ENCODE data around the gene STK31. TPM values are rescaled to one million over a fixed set of nuclear protein-coding genes. Genes with fewer than 3 reads are reported as not detected.
A peak's percentile ranks its signal among the peaks of the same experiment; 100 is the strongest.
"Not testable (repeated sequence)": the region's sequence is repeated elsewhere in the genome, so short reads cannot be mapped to it uniquely, and the experiment has no call there.

The STK31 gene
- total and polyA plus RNA-seq, 11 donors = 0.11 to 0.84 (median 0.20) TPM; not detected in 5

GRCh38 chr7:23804707-23805106, 94.7 kb downstream of the STK31 start:
- ATAC-seq (no peak), DNase-seq (no peak)
- intact Hi-C loops (cut with DNase I) = no loop called here
- Histone ChIP-seq H3K9me3 (peaks cover 0 to 8% (median 2%) of the 10 kb centered on the region in 12 donors), H3K36me3 (no peaks in the 10 kb centered on the region), H3K27me3 (peaks cover 0 to 7% (median 0%) of the 10 kb centered on the region in 9 donors), H3K27ac (no peak overlapping the region), H3K4me1 (no peaks in the 10 kb centered on the region), H3K4me3 (no peak overlapping the region)
- TF ChIP-seq CTCF (IDR thresholded peaks at IDR 0.05) (no peak), POLR2A (IDR thresholded peaks at IDR 0.05) (no peak)
- 55 to 88% (median 61%) methylated on average over 1 of the region's 1 CpG for WGBS, 4 donors

GRCh38 chr7:23808421-23808820, 98.4 kb downstream of the STK31 start:
- no peaks in the 10 kb centered on the region for H3K4me1 ChIP-seq
- 64 to 82% (median 72%) methylated on average over 2 to 3 of the region's 3 CpGs for WGBS, 4 donors
- DNase-seq (no peak), ATAC-seq (no peak)
- no peaks in the 10 kb centered on the region for H3K36me3 ChIP-seq
- TF ChIP-seq POLR2A (IDR thresholded peaks at IDR 0.05) (no peak), CTCF (IDR thresholded peaks at IDR 0.05) (no peak)
- H3K9me3 ChIP-seq = peaks cover 0 to 28% (median 16%) of the 10 kb centered on the region in 12 donors
- H3K27ac ChIP-seq = no peak overlapping the region
- no peak overlapping the region for H3K4me3 ChIP-seq
- intact Hi-C loops (cut with DNase I) = no loop called here
- H3K27me3 ChIP-seq = no peaks in the 10 kb centered on the region

GRCh38 chr7:23810099-23810498, 100.1 kb downstream of the STK31 start:
- no peak for DNase-seq
- ATAC-seq = no peak
- Histone ChIP-seq H3K4me1 (no peaks in the 10 kb centered on the region), H3K9me3 (peaks cover 0 to 28% (median 16%) of the 10 kb centered on the region in 12 donors), H3K4me3 (no peak overlapping the region), H3K27ac (no peak overlapping the region), H3K27me3 (no peaks in the 10 kb centered on the region), H3K36me3 (no peaks in the 10 kb centered on the region)
- intact Hi-C loops (cut with DNase I) = no loop called here
- WGBS, 4 donors = 88 to 92% (median 91%) methylated on average over 1 of the region's 1 CpG
- TF ChIP-seq CTCF (IDR thresholded peaks at IDR 0.05) (no peak), POLR2A (IDR thresholded peaks at IDR 0.05) (no peak)

GRCh38 chr7:23811540-23811939, 101.5 kb downstream of the STK31 start:
- no peak for ATAC-seq

GRCh38 chr7:23828125-23828524, 118.1 kb downstream of the STK31 start:
- H3K27me3 ChIP-seq; H3K27ac ChIP-seq; ATAC-seq; H3K4me3 ChIP-seq; intact Hi-C loops (cut with DNase I); DNase-seq; H3K4me1 ChIP-seq; H3K36me3 ChIP-seq: not testable (repeated sequence)
- peaks cover 0 to 19% (median 5%) of the 10 kb centered on the region in 12 donors for H3K9me3 ChIP-seq
- 89 to 97% (median 93%) methylated on average over 10 of the region's 10 CpGs for WGBS, 4 donors

More at GRCh38 chr7:23811540-23811939, 101.5 kb downstream of the STK31 start:
- H3K4me1 ChIP-seq = no peaks in the 10 kb centered on the region
- H3K9me3 ChIP-seq = peaks cover 0 to 28% (median 16%) of the 10 kb centered on the region in 12 donors
- DNase-seq = no peak
- no peaks in the 10 kb centered on the region for H3K27me3 ChIP-seq
- no peak overlapping the region for H3K4me3 ChIP-seq
- TF ChIP-seq POLR2A (IDR thresholded peaks at IDR 0.05) = no peak
- peak in 3 of 12 donors; percentile 36 to 74 (median 53) for TF ChIP-seq CTCF (IDR thresholded peaks at IDR 0.05)
- intact Hi-C loops (cut with DNase I) = no loop called here
- H3K36me3 ChIP-seq = no peaks in the 10 kb centered on the region
- no peak overlapping the region for H3K27ac ChIP-seq
- 89 to 100% (median 90%) methylated on average over 1 of the region's 1 CpG for WGBS, 4 donors

- H3K4me3 ChIP-seq; H3K27me3 ChIP-seq; H3K36me3 ChIP-seq; H3K4me1 ChIP-seq; intact Hi-C loops (cut with DNase I); H3K27ac ChIP-seq; ATAC-seq; DNase-seq: not testable (repeated sequence)
- H3K9me3 ChIP-seq = peaks cover 0 to 48% (median 18%) of the 10 kb centered on the region in 12 donors
- 54 to 64% (median 59%) methylated on average over 4 of the region's 4 CpGs for WGBS, 4 donors
Observed at GRCh38 chr7:23832733-23833132, 122.7 kb downstream of the STK31 start.

Measured in heart left ventricle (tissue), 16 donors.